NCI-H748 (cell line): ENCODE measurements around the gene CTNNA3.

Experiments used
- DNase-seq: peaks from one replicate; lab custom pipeline; 2025; ENCODE audit not compliant: unreplicated experiment; lab: John Stamatoyannopoulos, UW

CTNNA3 gene

DNA sequence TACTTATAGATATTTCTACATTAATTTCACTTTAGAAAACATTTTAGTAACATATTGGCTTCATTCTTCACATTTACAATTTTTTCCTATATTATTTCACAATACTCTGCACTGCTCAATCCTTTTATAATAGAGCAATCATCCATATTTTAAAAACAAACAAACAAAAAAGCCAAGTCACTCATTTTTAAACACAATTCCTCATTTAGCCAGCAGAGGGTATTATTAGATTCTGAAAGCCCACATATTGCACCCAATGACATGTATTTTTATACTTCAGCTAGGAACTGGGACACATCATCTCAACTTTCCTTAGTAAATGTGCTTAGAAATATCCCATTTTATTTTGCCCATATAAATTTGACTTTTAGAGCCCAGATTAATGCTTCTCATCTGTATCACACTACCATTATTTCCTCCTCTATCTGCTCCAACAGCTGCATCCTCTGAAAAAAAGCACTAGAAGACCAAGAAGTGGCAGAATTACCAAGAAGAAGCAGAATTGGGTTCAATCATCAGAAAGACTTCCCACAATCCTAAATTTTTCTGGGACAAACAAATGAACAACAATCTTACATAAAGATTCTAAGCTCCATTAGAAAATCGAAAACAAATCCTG lies 29.5 kb downstream of the CTNNA3 start:
- DNase-seq: peak; percentile 18

GRCh38 chr10:67665491-67665890 lies 30.5 kb downstream of the CTNNA3 start:
- DNase-seq: no peak

- DNase-seq: no peak
Measured at GRCh38 chr10:67664942-67665341, 31.1 kb downstream of the CTNNA3 start.

DNA sequence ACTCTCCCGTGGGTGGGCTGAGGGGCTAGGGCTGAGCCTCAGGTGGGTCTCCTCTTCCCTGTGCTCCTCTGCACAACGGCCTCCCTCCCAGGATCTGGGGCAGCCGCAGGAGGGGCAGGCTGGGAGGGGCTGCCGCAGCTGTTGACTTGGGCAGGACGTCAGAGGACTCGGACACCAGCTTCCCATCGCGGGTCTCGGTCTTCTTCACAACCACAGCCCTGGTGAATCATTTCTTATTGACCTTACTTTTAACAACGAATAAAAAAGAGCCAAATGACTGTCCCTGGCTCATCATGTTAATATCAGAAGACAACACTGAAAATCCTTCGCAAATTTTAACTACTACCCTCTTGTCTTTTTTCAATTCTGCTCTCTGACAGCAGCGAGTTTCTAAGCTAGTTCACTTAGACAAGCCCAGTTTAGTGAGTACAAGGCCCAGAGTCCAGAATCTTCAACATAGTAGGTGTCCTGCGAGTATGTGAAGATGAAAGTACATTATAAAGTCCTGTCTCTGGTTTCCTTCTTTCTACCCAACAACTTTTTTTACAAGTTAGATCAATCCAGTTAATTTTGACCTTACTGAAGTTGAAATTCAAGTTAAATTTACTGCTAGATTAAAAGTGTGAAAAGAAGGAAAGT lies 32.4 kb downstream of the CTNNA3 start:
- no peak for DNase-seq

GRCh38 chr10:67662415-67662814 lies 33.6 kb downstream of the CTNNA3 start:
- DNase-seq: no peak

DNA sequence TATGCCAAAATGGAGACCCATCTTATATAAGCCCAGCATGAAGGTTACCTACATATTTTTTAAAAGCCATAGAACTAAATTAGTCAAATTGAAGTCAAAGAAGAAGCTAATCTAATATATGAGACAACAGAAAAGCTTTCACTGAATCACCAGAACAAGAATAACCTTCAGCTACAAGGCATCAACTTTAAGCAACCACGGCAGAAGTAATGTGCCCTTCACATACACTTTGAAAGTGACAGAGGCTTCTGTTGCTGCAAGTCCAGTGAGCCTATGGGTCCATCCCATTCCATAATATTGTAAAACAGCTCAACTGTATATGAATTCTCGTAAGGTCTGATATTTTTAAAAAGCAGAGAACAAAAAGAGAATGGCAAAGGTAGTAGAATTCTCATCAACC lies 36.5 kb downstream of the CTNNA3 start:
- no peak for DNase-seq

- DNase-seq: no peak
Measured at GRCh38 chr10:67657775-67658174, 38.2 kb downstream of the CTNNA3 start.

- no peak for DNase-seq
Measured at GRCh38 chr10:67650558-67650957, 45.4 kb downstream of the CTNNA3 start.

- DNase-seq: no peak
Measured at GRCh38 chr10:67648613-67649229, 47.3 kb downstream of the CTNNA3 start.

GRCh38 chr10:67630904-67631303 lies 65.1 kb downstream of the CTNNA3 start:
- no peak for DNase-seq

DNA sequence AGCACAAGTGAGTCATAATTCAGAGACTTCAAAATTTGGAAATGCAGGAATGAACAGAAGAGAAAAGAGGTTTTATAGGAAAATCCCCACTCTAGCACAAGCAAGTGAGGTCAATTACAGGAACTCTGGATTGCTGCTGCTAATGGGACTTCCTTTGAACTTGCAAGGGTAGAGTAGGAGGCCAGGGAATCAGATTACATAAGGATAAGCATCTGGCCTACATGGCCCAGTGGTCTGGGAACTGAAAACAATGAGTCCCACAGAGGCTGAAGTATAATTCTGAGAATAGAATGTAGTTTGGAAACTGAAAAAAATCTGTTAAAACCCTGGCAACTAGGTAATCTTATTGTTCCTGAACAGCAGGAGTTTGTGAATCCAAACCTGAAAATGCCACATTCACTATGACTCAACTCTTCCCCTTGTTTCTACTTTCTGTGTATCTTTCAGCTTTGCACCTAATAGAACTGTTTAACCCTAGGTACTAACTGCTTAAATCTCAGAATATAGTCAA lies 66.5 kb downstream of the CTNNA3 start:
- no peak for DNase-seq

DNA sequence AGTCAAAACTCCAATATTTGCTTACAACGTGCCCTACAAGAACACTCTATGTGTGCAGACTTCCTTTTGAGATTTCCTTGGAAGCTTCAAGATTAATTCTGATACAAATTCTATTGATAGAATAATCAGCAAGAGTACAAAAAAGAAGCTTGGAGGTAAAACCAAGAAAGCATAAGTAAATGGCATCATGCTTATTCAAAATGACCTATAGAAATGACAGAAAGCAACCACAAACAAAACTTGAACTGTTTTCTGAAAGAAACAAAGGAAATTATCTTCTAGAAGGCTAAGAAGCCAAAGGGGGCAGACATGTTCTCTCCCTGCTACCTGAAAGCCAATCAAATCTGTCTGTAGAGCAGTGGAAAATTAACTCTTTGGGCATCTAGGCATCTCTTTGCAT lies 73.0 kb downstream of the CTNNA3 start:
- DNase-seq: no peak

GRCh38 chr10:67622511-67622910 lies 73.5 kb downstream of the CTNNA3 start:
- no peak for DNase-seq

- no peak for DNase-seq
Measured at GRCh38 chr10:67621834-67622233, 74.2 kb downstream of the CTNNA3 start.

DNA sequence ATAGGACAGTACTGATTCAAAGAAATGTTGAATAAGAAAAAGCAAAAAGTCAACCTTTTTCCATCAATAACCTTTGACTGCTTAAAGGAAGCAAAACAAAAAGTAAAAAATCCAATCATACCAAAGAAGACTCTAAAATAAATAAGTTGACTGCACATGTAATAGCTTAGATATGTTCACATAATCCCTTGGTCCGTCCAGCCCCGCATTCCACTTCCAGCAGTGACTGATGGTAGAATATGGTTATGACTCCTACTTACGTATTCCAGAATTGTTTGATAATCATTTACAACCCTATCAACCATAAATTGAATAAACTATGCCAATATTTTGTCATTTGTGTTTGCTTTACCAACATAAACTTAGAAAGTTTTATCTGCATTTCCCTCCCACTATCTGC lies 77.9 kb downstream of the CTNNA3 start:
- DNase-seq: no peak

- DNase-seq: no peak
Measured at GRCh38 chr10:67612577-67613537, 83.1 kb downstream of the CTNNA3 start.

- DNase-seq: no peak
Measured at GRCh38 chr10:67612176-67612575, 83.8 kb downstream of the CTNNA3 start.

- no peak for DNase-seq
Measured at GRCh38 chr10:67609996-67610793, 85.8 kb downstream of the CTNNA3 start.

DNA sequence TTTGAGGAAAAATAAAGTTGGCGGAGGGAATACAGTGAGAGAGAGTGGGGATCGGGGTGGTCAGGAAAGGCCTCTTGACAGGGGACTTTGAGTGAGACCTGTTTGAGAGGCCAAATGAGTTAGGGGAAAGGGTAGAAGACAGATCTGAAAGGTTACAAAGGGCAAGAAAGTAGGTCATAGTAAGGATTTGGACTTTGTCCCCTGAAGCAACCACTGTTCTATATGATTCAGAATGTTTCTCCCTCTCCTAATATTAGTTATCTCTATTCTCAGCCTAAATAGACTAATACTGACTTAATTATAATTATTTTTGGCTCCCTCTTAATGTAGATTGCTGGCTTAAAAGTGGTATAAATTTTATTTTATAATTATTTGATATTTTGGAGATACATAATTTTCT lies 88.0 kb downstream of the CTNNA3 start:
- no peak for DNase-seq

- no peak for DNase-seq
Measured at GRCh38 chr10:67607472-67607871, 88.5 kb downstream of the CTNNA3 start.
